ENCODE results near the gene GPHN. TPM values are rescaled to one million over a fixed set of nuclear protein-coding genes. Genes with fewer than 3 reads are reported as not detected.
"Not testable (repeated sequence)": the region's sequence is repeated elsewhere in the genome, so short reads cannot be mapped to it uniquely, and the experiment has no call there.

The GPHN gene
- total RNA-seq, 2 donors from 2014 or later, result 13.5 to 18.7 TPM

- no peak for DNase-seq (ENCODE audit: low spot score)
- intact Hi-C loops (cut with DNase I), result no loop called here
- H3K4me1 ChIP-seq (replicated peaks), result no peaks in the 10 kb centered on the region
- H3K4me3 ChIP-seq, result no peak overlapping the region
- no peak overlapping the region for H3K27ac ChIP-seq
- no peaks in the 10 kb centered on the region for H3K36me3 ChIP-seq
- WGBS, result 86% methylated on average over 2 of the region's 2 CpGs
- H3K27me3 ChIP-seq (replicated peaks; ENCODE audit: insufficient read depth), result no peaks in the 10 kb centered on the region
- H3K9me3 ChIP-seq, result no peaks in the 10 kb centered on the region
- TF ChIP-seq POLR2A (IDR thresholded peaks at IDR 0.05) (no peak), POLR2AphosphoS5 (IDR thresholded peaks at IDR 0.05) (no peak), CTCF (IDR thresholded peaks at IDR 0.05) (no peak)
These were observed 67.1 kb downstream of the GPHN start for GRCh38 chr14:66575014-66575413.

- H3K36me3 ChIP-seq, result no peaks in the 10 kb centered on the region
- H3K4me3 ChIP-seq, result no peak overlapping the region
- no peaks in the 10 kb centered on the region for H3K27me3 ChIP-seq (replicated peaks; ENCODE audit: insufficient read depth)
- TF ChIP-seq POLR2AphosphoS5 (IDR thresholded peaks at IDR 0.05), result no peak
- TF ChIP-seq CTCF (IDR thresholded peaks at IDR 0.05), result no peak
- no peak for TF ChIP-seq POLR2A (IDR thresholded peaks at IDR 0.05)
- H3K9me3 ChIP-seq, result no peaks in the 10 kb centered on the region
- intact Hi-C loops (cut with DNase I), result no loop called here
- H3K27ac ChIP-seq, result no peak overlapping the region
- 100% methylated on average over 1 of the region's 1 CpG for WGBS
- no peaks in the 10 kb centered on the region for H3K4me1 ChIP-seq (replicated peaks)
- DNase-seq (ENCODE audit: low spot score), result no peak
These were observed 68.0 kb downstream of the GPHN start for GRCh38 chr14:66575939-66576338.

GRCh38 chr14:66587753-66588152 is 79.8 kb downstream of the GPHN start:
- H3K27ac ChIP-seq; H3K27me3 ChIP-seq (replicated peaks; ENCODE audit: insufficient read depth); H3K4me1 ChIP-seq (replicated peaks); H3K4me3 ChIP-seq; H3K9me3 ChIP-seq; H3K36me3 ChIP-seq; intact Hi-C loops (cut with DNase I); DNase-seq (ENCODE audit: low spot score): not testable (repeated sequence)
- 97% methylated on average over 6 of the region's 6 CpGs for WGBS

- Histone ChIP-seq H3K4me1 (replicated peaks) (no peaks in the 10 kb centered on the region), H3K27me3 (replicated peaks; ENCODE audit: insufficient read depth) (no peaks in the 10 kb centered on the region), H3K36me3 (no peaks in the 10 kb centered on the region), H3K9me3 (no peaks in the 10 kb centered on the region), H3K4me3 (no peak overlapping the region), H3K27ac (no peak overlapping the region)
- WGBS, result 100% methylated on average over 2 of the region's 4 CpGs
- intact Hi-C loops (cut with DNase I), result no loop called here
- TF ChIP-seq POLR2A (IDR thresholded peaks at IDR 0.05) (no peak), POLR2AphosphoS5 (IDR thresholded peaks at IDR 0.05) (no peak), CTCF (IDR thresholded peaks at IDR 0.05) (no peak)
- DNase-seq (ENCODE audit: low spot score), result no peak
These were observed 87.4 kb downstream of the GPHN start for GRCh38 chr14:66595394-66595793.

- no peak overlapping the region for H3K27ac ChIP-seq
- no peak for DNase-seq (ENCODE audit: low spot score)
- intact Hi-C loops (cut with DNase I), result no loop called here
- TF ChIP-seq CTCF (IDR thresholded peaks at IDR 0.05) (no peak), POLR2AphosphoS5 (IDR thresholded peaks at IDR 0.05) (no peak), POLR2A (IDR thresholded peaks at IDR 0.05) (no peak)
- no peak overlapping the region for H3K4me3 ChIP-seq
- no peaks in the 10 kb centered on the region for H3K27me3 ChIP-seq (replicated peaks; ENCODE audit: insufficient read depth)
- WGBS, result 93% methylated on average over 7 of the region's 9 CpGs
- H3K36me3 ChIP-seq, result no peaks in the 10 kb centered on the region
- no peaks in the 10 kb centered on the region for H3K9me3 ChIP-seq
- H3K4me1 ChIP-seq (replicated peaks), result no peaks in the 10 kb centered on the region
These were observed 88.5 kb downstream of the GPHN start for GRCh38 chr14:66596241-66596985.

All from prostate gland (tissue), 2 donors.